NOMO-1 treated with DMSO at 0.1 percent for 48 hours (cell line): ENCODE data around the gene HDGF.

Experiments
- DNase-seq: peaks from one replicate; lab custom pipeline; 2025; ENCODE audit not compliant: unreplicated experiment; lab: John Stamatoyannopoulos, UW

The HDGF gene

DNA sequence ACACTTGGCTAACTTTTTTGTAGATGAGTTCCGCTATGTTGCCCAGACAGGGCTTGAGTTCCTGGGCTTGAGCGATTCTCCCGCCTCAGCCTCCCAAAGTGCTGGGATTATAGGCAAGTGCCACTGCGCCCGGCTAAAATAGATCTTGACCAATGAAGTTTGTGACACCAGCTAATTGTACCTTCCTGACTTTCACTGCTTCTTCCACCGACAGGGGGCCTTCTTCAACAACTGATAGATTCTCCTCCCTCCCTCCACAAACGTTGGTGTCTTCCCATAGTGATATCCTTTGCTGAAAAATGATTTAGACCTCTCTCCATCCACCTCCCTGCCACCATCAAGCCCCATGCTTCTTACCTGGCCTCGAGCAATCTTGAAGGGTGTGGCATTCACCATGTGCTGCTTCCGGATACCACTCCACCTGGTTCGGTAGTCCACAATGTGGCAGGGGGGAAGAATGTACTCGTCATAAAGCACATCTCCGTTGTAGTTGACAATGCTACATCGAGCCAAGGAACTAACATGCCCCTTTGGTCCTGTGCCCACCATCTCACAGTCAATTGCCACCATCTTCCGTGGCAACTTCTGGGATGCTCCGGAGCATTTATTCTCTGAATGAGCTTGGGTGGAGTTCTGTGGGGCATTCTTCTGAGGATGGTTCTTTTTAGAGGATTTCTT, 24.8 kb downstream of the HDGF start:
- peak; percentile 73 for DNase-seq

DNA sequence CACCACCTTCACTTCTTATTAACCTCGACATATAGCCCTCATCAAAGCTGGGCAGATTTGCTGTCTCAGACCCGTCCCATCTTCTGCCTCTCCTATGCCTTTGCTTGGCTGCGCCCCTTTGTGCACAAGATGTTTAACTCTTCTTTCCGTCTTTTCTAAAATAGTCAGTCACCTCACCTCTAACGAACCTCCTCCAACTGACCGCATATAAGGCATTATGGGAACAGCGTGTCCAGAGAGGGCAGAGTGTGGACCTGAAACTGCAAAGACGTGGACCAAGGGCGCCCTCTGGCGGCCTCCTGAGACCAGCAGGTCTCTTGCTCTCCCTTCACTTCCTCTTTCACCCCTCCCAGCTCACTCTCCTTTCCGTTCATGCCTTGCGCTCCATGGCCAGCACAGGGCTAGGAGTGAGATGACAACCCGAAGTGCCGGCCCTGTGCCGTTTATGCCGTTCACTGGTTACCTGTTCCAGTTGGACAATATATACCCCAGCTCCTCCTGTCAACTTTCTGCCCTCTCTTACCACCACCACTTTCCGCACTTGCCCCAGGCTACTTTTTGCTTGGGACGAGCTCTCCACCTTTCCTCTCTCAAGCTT, 25.7 kb downstream of the HDGF start:
- DNase-seq, result peak; percentile 94

GRCh38 chr1:156721535-156721934, 29.9 kb downstream of the HDGF start:
- no peak for DNase-seq

GRCh38 chr1:156721131-156721530, 30.3 kb downstream of the HDGF start:
- no peak for DNase-seq

GRCh38 chr1:156717351-156717750, 34.1 kb downstream of the HDGF start:
- no peak for DNase-seq

DNA sequence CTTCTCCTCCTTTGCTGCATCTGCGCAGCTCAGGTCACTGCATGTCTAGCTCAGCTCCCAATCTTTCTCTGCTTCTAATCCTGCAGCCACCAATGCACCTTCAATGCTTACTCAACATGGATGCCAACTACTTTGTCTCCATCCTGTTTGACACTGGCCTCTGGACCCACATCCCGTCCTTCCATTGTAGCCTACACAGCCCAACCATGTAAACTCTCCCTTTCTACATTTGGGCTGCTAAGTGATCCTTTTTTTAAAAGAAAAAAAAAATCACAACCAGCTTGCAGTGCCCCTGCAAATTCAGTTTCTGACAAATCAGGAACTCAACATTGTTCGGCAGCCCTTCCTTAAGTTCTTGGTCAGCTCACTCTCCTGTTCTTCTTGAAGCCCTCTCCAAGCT, 36.6 kb downstream of the HDGF start:
- no peak for DNase-seq

- no peak for DNase-seq
Measured at GRCh38 chr1:156712626-156713025, 38.8 kb downstream of the HDGF start.

GRCh38 chr1:156711011-156711817, 40.3 kb downstream of the HDGF start:
- no peak for DNase-seq

DNA sequence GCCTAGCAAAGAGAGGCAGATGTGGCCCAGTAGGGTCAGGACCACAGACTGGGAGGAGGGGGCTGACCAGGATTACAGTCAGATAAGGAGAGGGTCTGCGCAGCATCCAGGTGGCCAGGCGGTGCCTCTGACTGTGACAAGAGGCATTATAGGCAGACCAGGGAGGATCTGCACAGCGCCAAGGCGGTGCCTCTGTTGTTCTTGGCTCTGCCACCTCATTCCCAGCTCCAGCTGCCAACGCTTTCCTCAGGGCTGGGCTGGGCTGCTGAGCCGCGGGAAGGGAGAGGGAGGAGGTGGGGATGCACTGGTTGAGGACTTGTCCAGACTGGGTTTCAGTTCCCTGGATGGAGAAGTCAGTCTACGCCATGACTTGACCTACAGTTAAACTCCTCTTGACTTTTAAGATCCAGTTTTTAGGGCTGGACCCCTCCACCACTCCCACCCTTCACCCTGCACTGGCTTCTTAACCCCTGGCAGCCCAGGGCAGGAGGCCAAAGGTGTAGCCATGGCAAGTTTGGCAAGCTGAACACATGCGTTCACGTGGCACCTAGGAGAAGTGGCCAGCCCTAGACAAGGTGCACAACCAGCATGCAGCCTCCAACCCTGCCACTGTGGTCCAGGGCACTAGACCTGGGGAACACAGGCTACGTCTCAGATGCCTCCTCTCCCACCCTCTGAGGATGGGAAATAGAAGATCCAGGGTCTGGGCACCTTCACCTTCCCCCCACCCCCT, 41.6 kb downstream of the HDGF start:
- DNase-seq, result no peak

DNA sequence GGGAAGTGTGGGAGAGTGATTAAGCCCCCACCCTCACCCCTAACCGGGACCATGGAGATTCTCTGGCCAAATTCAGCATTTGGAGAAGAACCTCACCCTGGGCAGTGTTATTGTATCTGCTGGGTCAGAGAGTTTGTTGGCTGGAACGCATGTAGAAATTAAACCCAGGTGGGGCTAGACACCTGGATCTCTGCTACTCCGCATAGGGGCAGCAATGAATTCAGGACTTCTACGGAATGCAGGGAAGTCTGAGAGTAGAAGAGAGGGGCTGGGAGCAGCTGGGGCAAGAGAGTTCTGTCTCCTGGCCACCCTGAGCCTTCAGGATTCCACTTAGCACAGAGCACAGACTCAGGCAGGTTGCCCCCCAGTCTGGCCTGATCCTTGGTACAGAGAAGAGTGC, 42.4 kb downstream of the HDGF start:
- DNase-seq, result no peak

DNA sequence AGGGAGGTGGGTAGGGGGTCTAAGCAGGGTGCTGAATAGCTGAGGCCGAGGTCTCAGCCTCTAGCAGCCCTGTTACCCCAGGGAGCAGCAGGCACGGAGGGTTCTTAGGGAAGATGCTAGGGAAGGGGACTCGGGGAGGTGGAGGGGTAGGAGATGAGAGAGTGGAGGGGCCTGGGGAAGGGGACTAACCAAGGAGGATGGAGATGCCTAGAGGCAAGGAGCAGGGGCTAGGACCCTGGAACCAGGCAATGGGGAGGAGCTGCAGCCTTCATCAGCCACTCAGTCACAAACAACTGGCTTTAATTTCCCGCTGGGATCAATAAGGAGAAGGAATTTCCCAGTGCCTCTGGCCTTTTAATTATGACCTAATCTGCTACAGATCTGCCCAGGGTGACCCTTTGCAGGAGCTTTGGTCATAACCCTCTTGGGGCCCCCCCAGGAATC, 43.2 kb downstream of the HDGF start:
- no peak for DNase-seq

DNA sequence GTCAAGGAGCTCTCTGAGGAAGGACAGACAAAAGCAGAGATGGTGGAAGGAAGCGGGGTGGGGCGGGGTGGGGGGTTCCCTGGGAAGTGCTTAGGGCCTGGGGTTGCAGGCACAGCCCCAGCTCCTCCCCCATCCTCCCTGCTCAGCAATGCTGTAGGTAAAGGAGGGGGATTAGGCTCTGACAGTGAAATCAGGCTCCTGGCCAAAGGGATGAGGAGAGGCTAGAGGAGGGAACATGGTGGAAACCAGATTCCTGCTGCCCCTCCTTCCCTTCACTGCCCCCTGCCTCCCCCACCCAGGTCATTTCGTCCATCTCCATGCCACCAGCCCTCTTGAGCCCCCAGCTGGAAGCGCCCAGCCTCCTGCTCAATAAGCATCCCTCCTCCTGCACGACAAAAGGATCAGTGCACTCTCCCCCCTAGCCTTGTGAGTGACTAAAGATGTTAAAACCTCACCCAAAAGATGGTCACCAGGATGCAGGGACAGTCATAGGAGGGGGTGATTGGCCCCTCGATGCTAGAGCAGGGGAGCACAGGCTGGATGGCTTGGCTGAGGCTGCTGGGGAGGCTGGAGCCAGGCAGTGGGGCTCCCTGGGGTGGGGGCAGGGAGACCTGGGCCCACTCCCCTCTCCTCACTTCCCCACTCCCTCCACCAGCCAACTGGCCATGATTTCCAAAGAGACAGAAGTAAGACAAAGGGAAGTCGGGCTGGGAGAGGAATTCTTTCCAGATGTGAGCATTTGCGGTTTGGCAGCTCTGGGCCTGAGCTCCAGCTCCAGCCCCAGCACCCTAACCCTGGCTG, 43.9 kb downstream of the HDGF start:
- DNase-seq, result no peak

GRCh38 chr1:156706657-156707416, 44.6 kb downstream of the HDGF start:
- DNase-seq, result no peak

- DNase-seq, result no peak
Measured at GRCh38 chr1:156705918-156706656, 45.4 kb downstream of the HDGF start.

DNA sequence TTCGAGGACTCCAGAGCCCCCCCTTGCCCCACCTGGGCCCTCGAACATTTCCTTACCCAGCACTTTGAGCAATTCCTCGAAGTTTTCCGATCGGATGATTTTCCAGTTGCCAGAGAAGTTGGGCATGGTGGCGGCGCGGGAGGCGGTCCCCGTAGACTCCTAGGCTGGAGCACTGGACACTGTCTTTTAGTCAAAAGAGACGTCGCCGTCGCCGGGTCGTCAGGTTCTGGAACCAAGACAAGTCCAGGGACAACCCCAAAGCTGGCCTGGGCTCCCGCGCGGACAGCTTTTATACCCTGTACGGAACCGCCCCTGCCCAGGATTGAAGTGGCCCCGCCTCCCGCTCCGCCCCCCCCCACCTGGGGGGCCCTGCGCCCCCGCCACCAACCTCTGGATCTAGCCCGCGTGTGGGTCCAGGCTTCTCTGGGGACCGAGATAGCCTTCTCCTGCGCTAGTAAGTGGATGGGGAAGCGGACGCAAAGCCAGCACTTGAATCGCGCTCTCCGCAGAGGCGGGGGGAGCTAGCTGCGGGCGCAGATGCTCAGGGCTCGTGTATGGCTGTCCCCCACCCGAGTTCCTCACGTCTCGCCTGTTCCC, 46.1 kb downstream of the HDGF start, which contains the start of gene CRABP2:
CRABP2 (minus strand) TSS at position 263 of the 597 bp plus-strand sequence; CDS start at position 126, 137 bp downstream.
- peak; percentile 29 for DNase-seq

DNA sequence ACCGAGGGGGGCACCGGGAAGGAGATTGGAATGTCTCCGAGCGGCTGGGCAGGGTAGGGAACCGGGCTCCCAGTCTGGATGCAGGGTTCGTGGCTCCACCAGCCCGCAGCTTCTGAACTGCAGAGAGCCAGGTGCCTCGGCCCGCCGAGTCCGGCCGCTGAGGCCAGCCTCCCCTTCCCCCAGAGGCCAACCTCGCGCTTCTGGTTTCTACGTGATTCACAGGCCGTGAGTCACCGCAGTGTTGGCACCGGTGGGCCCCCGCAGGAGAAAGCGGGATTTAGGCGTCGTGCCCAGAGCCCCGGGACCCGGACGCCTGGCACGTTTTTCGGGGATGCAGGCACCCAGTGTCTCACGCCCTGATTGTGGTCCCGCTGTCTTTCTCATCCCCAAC, 46.5 kb downstream of the HDGF start:
- DNase-seq, result no peak

DNA sequence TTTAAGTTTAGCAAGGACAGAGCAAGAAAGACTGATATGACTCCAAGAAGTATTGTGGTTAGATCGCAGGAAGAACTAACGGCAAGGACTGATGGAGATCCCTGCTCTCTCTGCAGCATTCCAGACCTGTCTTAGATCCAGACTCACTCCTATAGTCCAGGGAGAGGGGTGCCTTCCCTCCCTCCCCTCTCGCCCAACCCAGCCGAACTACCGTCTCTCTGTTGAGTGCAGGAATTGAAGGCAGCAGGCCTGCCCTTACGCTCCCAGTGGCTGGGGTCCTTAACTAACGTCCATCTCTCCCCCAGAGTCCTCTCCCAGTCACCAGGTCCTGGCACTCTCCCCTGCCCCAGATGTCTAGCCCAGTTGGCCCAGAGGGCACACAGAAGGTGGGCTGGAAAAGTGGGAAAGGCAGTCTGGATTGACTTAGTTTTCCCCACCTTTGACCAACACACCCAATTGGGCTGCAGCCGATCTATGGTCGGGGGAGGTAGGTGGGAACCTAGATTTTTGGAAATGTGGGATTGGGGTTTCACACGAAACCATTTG, 47.2 kb downstream of the HDGF start:
- DNase-seq, result no peak

DNA sequence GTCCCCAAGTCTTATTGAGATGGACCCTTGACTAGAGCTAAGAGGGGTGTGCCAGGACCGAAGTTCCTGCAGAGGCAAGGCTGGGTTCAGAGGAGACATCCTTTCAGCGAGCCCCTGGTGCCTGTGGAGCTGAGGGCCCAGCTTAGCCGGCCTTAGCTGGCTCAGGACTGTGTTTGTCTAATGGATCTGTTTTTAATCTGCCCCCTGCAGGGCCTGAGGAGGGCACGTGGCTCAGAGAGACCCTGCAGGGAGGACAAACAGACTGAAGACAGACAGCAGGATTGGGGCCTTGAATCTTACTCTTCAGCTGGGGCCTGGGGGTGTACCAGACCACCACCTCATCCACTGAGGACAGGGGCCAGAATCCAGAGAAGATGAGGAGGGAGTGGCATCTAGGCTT, 47.7 kb downstream of the HDGF start:
- DNase-seq, result no peak
